ENCODE results near the gene KPNA4.

Gene KPNA4

GRCh38 chr3:160565442-160566403 lies at the start of gene KPNA4:
TSS of gene KPNA4 (minus strand) at chr3:160565571. CDS start at chr3:160565282, 289 bp downstream.
- DNase-seq: peak; percentile 98
- Histone ChIP-seq H2AFZ (ENCODE audit: low read depth, low read length) (peak within 1 kb of the TSS; percentile 96), H3K27me3 (ENCODE audit: insufficient read depth, low read length, poor library complexity) (no peaks in the 10 kb centered on the region), H3K36me3 (ENCODE audit: insufficient read depth, low read length) (peaks cover 10% of the 10 kb centered on the region; the same call in 1 of the 2 replicates), H3K9me3 (ENCODE audit: insufficient read depth, low read length, severe bottlenecking) (no peaks in the 10 kb centered on the region), H3K27ac (ENCODE audit: low read length) (peak within 1 kb of the TSS; percentile 91), H4K20me1 (ENCODE audit: insufficient read depth, low read length) (peaks cover 34% of the 10 kb centered on the region), H3K4me1 (ENCODE audit: insufficient read depth, low read length) (peaks cover 69% of the 10 kb centered on the region), H3K4me3 (ENCODE audit: low read depth in 1 of 2, low read length in 2 of 2) (peak within 1 kb of the TSS; percentile 77 to 86), H3K9ac (ENCODE audit: low read depth, low read length) (peak within 1 kb of the TSS; percentile 85), H3K4me2 (ENCODE audit: insufficient read depth, low read length) (peak within 1 kb of the TSS; percentile 92), H3K79me2 (ENCODE audit: insufficient read depth, low read length) (peaks cover 55% of the 10 kb centered on the region)
- peak; percentile 89 for ATAC-seq (ENCODE audit: insufficient read depth, low read depth)
- TF ChIP-seq EZH2 (IDR thresholded peaks at IDR 0.05; ENCODE audit: borderline replicate concordance, low read depth, low read length, severe bottlenecking) (no peak), CTCF (IDR thresholded peaks at IDR 0.05; ENCODE audit: borderline replicate concordance, extremely low read depth, low read length, poor library complexity, severe bottlenecking) (no peak)

DNA sequence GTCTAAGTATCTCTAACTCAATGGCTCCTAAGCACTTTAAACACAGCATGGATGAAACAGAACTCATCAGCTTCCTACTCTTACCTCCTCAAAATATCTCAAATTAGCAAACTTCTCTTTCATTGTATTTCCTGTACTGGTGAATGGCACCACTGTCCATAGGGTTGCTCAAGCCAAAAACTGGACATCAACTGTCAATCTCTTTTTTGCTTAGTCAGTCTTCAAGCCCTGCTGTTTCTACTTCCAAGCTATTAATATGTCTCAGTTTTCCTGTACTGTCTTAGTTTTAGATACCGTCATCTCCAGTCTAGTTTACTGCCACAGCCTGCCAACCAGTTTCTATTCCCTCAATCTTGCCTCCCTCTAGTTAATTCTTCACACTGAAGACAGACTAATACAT lies 48.3 kb upstream of the KPNA4 start:
- DNase-seq (no peak), ATAC-seq (ENCODE audit: insufficient read depth, low read depth) (no peak)
- peaks cover 5% of the 10 kb centered on the region for H3K27me3 ChIP-seq (ENCODE audit: insufficient read depth, low read length, poor library complexity)
- H3K4me1 ChIP-seq (ENCODE audit: insufficient read depth, low read length): no peaks in the 10 kb centered on the region
- no peak overlapping the region for H3K9ac ChIP-seq (ENCODE audit: low read depth, low read length)
- H4K20me1 ChIP-seq (ENCODE audit: insufficient read depth, low read length): no peaks in the 10 kb centered on the region
- no peaks in the 10 kb centered on the region for H3K79me2 ChIP-seq (ENCODE audit: insufficient read depth, low read length)
- no peak overlapping the region for H3K4me3 ChIP-seq (ENCODE audit: low read depth in 1 of 2, low read length in 2 of 2)
- no peak overlapping the region for H2AFZ ChIP-seq (ENCODE audit: low read depth, low read length)
- no peaks in the 10 kb centered on the region for H3K9me3 ChIP-seq (ENCODE audit: insufficient read depth, low read length, severe bottlenecking)
- no peak overlapping the region for H3K4me2 ChIP-seq (ENCODE audit: insufficient read depth, low read length)
- TF ChIP-seq CTCF (IDR thresholded peaks at IDR 0.05; ENCODE audit: borderline replicate concordance, extremely low read depth, low read length, poor library complexity, severe bottlenecking): no peak
- TF ChIP-seq EZH2 (IDR thresholded peaks at IDR 0.05; ENCODE audit: borderline replicate concordance, low read depth, low read length, severe bottlenecking): no peak
- no peak overlapping the region for H3K27ac ChIP-seq (ENCODE audit: low read length)
- H3K36me3 ChIP-seq (ENCODE audit: insufficient read depth, low read length): no peaks in the 10 kb centered on the region

- Histone ChIP-seq H3K4me2 (ENCODE audit: insufficient read depth, low read length) (no peak overlapping the region), H3K9ac (ENCODE audit: low read depth, low read length) (no peak overlapping the region), H3K36me3 (ENCODE audit: insufficient read depth, low read length) (no peaks in the 10 kb centered on the region), H3K9me3 (ENCODE audit: insufficient read depth, low read length, severe bottlenecking) (no peaks in the 10 kb centered on the region), H2AFZ (ENCODE audit: low read depth, low read length) (no peak overlapping the region), H3K4me3 (ENCODE audit: low read depth in 1 of 2, low read length in 2 of 2) (no peak overlapping the region), H3K27ac (ENCODE audit: low read length) (no peak overlapping the region), H4K20me1 (ENCODE audit: insufficient read depth, low read length) (no peaks in the 10 kb centered on the region), H3K4me1 (ENCODE audit: insufficient read depth, low read length) (no peaks in the 10 kb centered on the region), H3K27me3 (ENCODE audit: insufficient read depth, low read length, poor library complexity) (no peaks in the 10 kb centered on the region), H3K79me2 (ENCODE audit: insufficient read depth, low read length) (no peaks in the 10 kb centered on the region)
- no peak for TF ChIP-seq CTCF (IDR thresholded peaks at IDR 0.05; ENCODE audit: borderline replicate concordance, extremely low read depth, low read length, poor library complexity, severe bottlenecking)
- no peak for TF ChIP-seq EZH2 (IDR thresholded peaks at IDR 0.05; ENCODE audit: borderline replicate concordance, low read depth, low read length, severe bottlenecking)
- no peak for ATAC-seq (ENCODE audit: insufficient read depth, low read depth)
- DNase-seq: no peak
Measured at GRCh38 chr3:160612386-160613075, 47.2 kb upstream of the KPNA4 start.
